Gastrocnemius medialis (tissue), 4 donors: ENCODE results near the gene REPS2.

Experiments used
- POLR2A ChIP-seq, 2 donors: fragments of 450-650 bp; IDR thresholded peaks; one replicate each; pipeline ENCODE4 v1.6.1; 2017; ENCODE audit warnings: antibody characterized with exemption in 2 of 2, mild to moderate bottlenecking in 2 of 2, moderate library complexity in 2 of 2
- TF ChIP-seq, protein P1 (sequence below), 5 experiments: fragments of 450-650 bp in 3 of 5; fragments of 200-600 bp in 2 of 5; sonication (generic) in 2 of 5; IDR thresholded peaks in 4 of 5; conservative IDR thresholded peaks in 1 of 5; 1 replicate in 4 of 5; 2 replicates in 1 of 5; pipeline ENCODE4 v1.5.1; 2016 to 2019; ENCODE audit warnings: antibody characterized with exemption in 5 of 5, mild to moderate bottlenecking in 3 of 5, moderate library complexity in 3 of 5

DNA sequence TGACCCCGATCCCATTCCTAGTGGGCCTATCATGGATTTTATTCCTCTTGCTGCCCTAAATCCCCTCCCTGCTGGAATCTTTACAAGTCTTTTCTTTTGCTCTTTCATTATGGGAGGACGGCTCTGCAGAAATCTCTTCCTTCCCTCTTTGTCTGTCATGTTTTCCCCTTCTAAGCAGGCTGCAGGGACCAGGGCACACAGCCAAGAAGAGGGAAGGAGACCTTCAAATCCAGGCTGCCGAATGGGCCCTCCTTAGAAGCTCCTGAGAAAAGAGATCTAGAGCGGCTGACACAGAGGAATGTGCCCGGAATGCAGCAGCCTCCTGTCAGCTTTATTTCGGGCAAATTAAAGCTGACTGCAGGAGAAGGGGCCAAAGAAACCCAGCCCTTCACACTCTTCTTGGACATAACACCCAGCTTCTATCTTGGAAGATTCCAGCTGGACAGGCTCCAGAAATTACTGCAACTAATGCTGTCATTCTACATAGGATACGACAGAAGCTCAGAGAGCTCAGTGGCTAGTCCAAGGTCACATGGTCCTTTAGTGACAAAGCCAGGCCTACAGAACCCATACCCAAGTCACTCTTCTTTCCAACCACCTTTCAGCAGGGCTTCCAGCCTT is 240.8 kb downstream of the REPS2 start:
- TF ChIP-seq, protein P1, sequence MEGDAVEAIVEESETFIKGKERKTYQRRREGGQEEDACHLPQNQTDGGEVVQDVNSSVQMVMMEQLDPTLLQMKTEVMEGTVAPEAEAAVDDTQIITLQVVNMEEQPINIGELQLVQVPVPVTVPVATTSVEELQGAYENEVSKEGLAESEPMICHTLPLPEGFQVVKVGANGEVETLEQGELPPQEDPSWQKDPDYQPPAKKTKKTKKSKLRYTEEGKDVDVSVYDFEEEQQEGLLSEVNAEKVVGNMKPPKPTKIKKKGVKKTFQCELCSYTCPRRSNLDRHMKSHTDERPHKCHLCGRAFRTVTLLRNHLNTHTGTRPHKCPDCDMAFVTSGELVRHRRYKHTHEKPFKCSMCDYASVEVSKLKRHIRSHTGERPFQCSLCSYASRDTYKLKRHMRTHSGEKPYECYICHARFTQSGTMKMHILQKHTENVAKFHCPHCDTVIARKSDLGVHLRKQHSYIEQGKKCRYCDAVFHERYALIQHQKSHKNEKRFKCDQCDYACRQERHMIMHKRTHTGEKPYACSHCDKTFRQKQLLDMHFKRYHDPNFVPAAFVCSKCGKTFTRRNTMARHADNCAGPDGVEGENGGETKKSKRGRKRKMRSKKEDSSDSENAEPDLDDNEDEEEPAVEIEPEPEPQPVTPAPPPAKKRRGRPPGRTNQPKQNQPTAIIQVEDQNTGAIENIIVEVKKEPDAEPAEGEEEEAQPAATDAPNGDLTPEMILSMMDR (IDR thresholded peaks at IDR 0.05 in 4 of 5, conservative IDR thresholded peaks at IDR 0.05 in 1 of 5): no peak
- TF ChIP-seq POLR2A (IDR thresholded peaks at IDR 0.05): no peak
